Naive thymus-derived CD4-positive, alpha-beta T cell (primary cell): ENCODE data around the gene CISD3. TPM values are rescaled to one million over a fixed set of nuclear protein-coding genes. Genes with fewer than 3 reads are reported as not detected.
A peak's percentile ranks its signal among the peaks of the same experiment; 100 is the strongest.

ENCODE experiments used
- ATAC-seq: fragments of 150-1000 bp; cut with Tn5 transposase; 2 replicates; pipeline ENCODE4 v1.10.0; 2021; ENCODE audit warnings: mild to moderate bottlenecking, moderate library complexity
- CTCF ChIA-PET: fragments of 350-600 bp; sonication (Branson Sonifier 250); formaldehyde crosslinking; loops from one replicate; lab custom pipeline; 2021; ENCODE audit warnings: antibody characterized with exemption; lab: Charles Lee
- POLR2A ChIA-PET: fragments of 350-600 bp; sonication (Branson Sonifier 250); formaldehyde crosslinking; loops from one replicate; lab custom pipeline; 2021; ENCODE audit warnings: antibody characterized with exemption, inconsistent platforms; lab: Charles Lee
- DNase-seq, 9 donors: peaks; one replicate each; pipeline versions ENCODE4 v3.0.0 to v3.0.0-alpha.2; 2020 to 2022; ENCODE audit warnings: mixed read lengths in 1 of 9
- H3K27ac ChIP-seq: one replicate; pipeline ENCODE4 v1.7.0; 2013; ENCODE audit warnings: mild to moderate bottlenecking, low read depth, low read length, moderate library complexity
- H3K27me3 ChIP-seq, 2 donors: one replicate each; pipeline ENCODE4 v1.7.0; 2013; ENCODE audit warnings: low read length in 2 of 2, mild to moderate bottlenecking in 2 of 2, moderate library complexity in 2 of 2; ENCODE audit not compliant: control insufficient read depth in 2 of 2, insufficient read depth in 2 of 2
- H3K36me3 ChIP-seq, 3 experiments: 1 replicate in 2 of 3; 2 replicates in 1 of 3; pipeline ENCODE4 v1.7.0; 2013; ENCODE audit warnings: low read length in 3 of 3, mild to moderate bottlenecking in 3 of 3, moderate library complexity in 1 of 3; ENCODE audit not compliant: insufficient read depth in 3 of 3, control insufficient read depth in 2 of 3
- H3K4me1 ChIP-seq, 2 donors: one replicate each; pipeline ENCODE4 v1.7.0; 2013; ENCODE audit warnings: low read length in 2 of 2, mild to moderate bottlenecking in 2 of 2, moderate library complexity in 1 of 2; ENCODE audit not compliant: control insufficient read depth in 2 of 2, insufficient read depth in 2 of 2
- H3K4me3 ChIP-seq: 2 replicates; pipeline ENCODE4 v1.7.0; 2013; ENCODE audit warnings: mild to moderate bottlenecking, low read length
- H3K9me3 ChIP-seq, 3 experiments: 1 replicate in 2 of 3; 2 replicates in 1 of 3; pipeline ENCODE4 v1.7.0; 2013; ENCODE audit warnings: low read length in 3 of 3; ENCODE audit not compliant: control insufficient read depth in 2 of 3
- H3K27ac Mint-ChIP-seq, 9 donors: one replicate each; pipeline ENCODE4 v1.8.0; 2020 to 2022; ENCODE audit warnings: mixed read lengths in 9 of 9, mild to moderate bottlenecking in 8 of 9, moderate library complexity in 5 of 9, inconsistent platforms in 2 of 9
- H3K27me3 Mint-ChIP-seq, 5 donors: one replicate each; pipeline ENCODE4 v1.8.0; 2021 to 2022; ENCODE audit warnings: mixed read lengths in 5 of 5, mild to moderate bottlenecking in 1 of 5
- H3K36me3 Mint-ChIP-seq, 5 donors: one replicate each; pipeline ENCODE4 v1.8.0; 2020 to 2022; ENCODE audit warnings: mixed read lengths in 5 of 5, mild to moderate bottlenecking in 3 of 5, inconsistent platforms in 1 of 5
- H3K4me1 Mint-ChIP-seq, 7 donors: one replicate each; pipeline ENCODE4 v1.8.0; 2020 to 2022; ENCODE audit warnings: mixed read lengths in 7 of 7, mild to moderate bottlenecking in 3 of 7, inconsistent platforms in 1 of 7
- H3K4me3 Mint-ChIP-seq, 10 donors: one replicate each; pipeline ENCODE4 v1.8.0; 2020 to 2022; ENCODE audit warnings: mild to moderate bottlenecking in 10 of 10, mixed read lengths in 10 of 10, moderate library complexity in 6 of 10, inconsistent platforms in 2 of 10
- H3K9me3 Mint-ChIP-seq, 11 donors: one replicate each; pipeline ENCODE4 v1.8.0; 2020 to 2022; ENCODE audit warnings: mixed read lengths in 11 of 11, mild to moderate bottlenecking in 4 of 11, inconsistent platforms in 1 of 11, moderate library complexity in 1 of 11
- intact Hi-C, 2 donors: fragments of 100-400 bp; cut with micrococcal nuclease; formaldehyde crosslinking; loops; one replicate each; pipeline ENCODE4 v1.15.1; 2023
- polyA plus RNA-seq, 2 donors: library from polyadenylated mRNA; unstranded; fragments of 300-500 nt; fragmentation: Illumina TruSeq; gene quantifications; one replicate each; pipeline ENCODE4 v1.2.3, GENCODE V29; 2021
- total RNA-seq, 6 experiments: library from RNA in 5 of 6; stranded (reverse) in 5 of 6; gene quantifications; 1 replicate in 5 of 6; 2 replicates in 1 of 6; pipeline ENCODE4 v1.2.3 and lab custom pipeline; 2021 to 2026

Gene CISD3
- total and polyA plus RNA-seq, 7 experiments from 2014 or later = 8.0 to 39.6 (median 16.6) TPM

DNA sequence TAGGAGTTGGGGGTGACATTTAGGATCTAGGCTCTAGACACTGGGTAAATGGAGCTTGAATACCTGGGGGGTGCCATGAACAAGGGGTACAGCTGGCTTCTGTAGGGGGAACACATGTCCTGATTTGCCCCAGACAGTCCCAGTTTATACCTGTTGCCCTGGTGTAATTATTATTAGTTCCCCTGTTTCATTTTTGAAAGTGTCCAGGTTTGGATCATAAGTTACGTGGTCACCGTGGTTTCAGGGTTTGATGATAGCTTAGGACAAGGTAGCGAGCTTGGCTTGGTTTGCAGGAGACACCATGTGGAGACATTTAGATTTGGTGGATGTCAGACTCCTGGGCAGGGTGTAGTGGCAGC, 19.6 kb upstream of the CISD3 start:
- no peak overlapping the region for H3K4me3 Mint-ChIP-seq

DNA sequence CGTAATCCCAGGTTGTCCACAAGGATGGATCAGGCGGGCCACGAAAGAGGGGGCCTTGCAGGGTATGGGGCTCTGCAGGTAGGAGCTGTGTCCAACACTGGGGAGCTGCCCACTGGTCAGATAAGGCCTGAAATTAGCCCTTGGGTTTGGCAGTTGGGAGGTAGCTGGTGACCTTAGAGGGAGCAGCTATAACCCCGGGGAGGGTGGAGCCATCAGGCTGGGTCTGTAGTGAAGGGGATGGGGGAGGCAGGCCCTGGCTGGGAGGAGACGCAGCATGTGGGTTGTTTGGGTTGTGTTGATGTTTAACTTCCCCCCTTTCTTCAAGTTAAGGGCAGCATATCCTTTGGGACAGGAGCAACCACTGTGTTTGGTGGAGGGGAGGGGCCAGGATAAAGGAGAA, 19.2 kb upstream of the CISD3 start:
- intact Hi-C loops = no loop called here
- no peak overlapping the region for H3K4me3 Mint-ChIP-seq
- no peak overlapping the region for H3K27ac ChIP-seq

More for the DNA sequence above, 19.6 kb upstream of the CISD3 start:
- DNase-seq (no peak), ATAC-seq (no peak)
- Mint-ChIP-seq H3K36me3 (peaks cover 8 to 49% (median 12%) of the 10 kb centered on the region in 5 donors), H3K27me3 (no peaks in the 10 kb centered on the region), H3K27ac (peak overlapping the region in 7 of 9 donors; percentile 36 to 77 (median 61)), H3K9me3 (no peaks in the 10 kb centered on the region), H3K4me1 (peaks cover 41 to 62% (median 49%) of the 10 kb centered on the region in 7 donors)
- intact Hi-C loops = no loop called here
- Histone ChIP-seq H3K4me1 (peaks cover 15 to 22% of the 10 kb centered on the region in 2 donors), H3K4me3 (no peak overlapping the region), H3K27ac (peak overlapping the region; percentile 18), H3K27me3 (no peaks in the 10 kb centered on the region), H3K9me3 (no peaks in the 10 kb centered on the region), H3K36me3 (peaks cover 17 to 84% (median 28%) of the 10 kb centered on the region in 3 experiments)
- ChIA-PET CTCF (interaction anchor here (0.9 to 1.6 kb wide), 3 partner anchors 18 to 24 kb away, joined by 5 to 8 read pairs (median 6); partner anchors contain the start of gene CISD3), POLR2A (interaction anchor here (0.8 to 14.1 kb wide), 4 partner anchors 10 to 21 kb away, joined by 3 to 317 read pairs (median 8); partner anchors contain the start of gene CISD3)

DNA sequence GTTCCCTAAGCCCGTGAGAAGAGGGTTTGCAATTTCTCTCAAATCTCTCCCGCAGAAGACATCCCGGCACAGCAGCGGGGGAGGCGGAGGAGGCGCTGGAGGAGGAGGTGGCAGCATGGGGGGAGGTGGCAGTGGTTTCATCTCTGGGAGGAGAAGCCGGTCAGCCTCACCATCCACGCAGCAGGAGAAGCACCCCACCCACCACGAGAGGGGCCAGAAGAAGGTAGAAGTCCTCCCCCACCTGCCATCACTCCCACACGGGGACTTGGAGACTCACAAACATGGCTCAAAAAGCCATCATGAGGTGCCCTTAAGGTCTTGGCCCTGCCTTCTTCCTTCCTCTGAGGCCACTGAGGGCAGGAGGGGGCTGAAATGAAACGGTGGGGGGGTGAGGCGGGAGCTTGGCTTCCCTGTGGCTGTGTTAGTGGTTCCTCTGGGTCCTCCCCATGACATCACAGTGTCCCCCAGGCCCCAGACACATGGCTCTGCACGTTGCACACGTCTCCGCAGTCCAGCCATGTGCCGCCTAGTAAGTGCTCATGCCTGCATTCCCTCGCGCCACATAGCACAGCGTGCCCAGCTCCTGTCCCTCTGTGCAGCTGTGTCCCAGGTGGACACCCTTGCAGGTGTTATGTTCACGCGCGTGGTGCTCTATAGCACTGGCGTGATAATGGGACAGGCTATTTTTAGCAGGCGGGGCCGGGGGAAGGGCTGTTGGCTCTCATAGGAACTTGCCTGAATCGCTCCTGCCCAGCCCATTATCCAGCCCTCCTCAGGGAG, 18.2 kb upstream of the CISD3 start:
- no peak overlapping the region for H3K4me3 ChIP-seq
- no peaks in the 10 kb centered on the region for H3K27me3 ChIP-seq
- ChIA-PET POLR2A (interaction anchor here (0.8 to 14.1 kb wide), 3 partner anchors 10 to 19 kb away, joined by 3 to 317 read pairs (median 3); no protein-coding TSS in a partner anchor), CTCF (no interaction called here)
- Mint-ChIP-seq H3K27me3 (no peaks in the 10 kb centered on the region), H3K9me3 (no peaks in the 10 kb centered on the region), H3K4me3 (no peak overlapping the region), H3K36me3 (peaks cover 8 to 58% (median 15%) of the 10 kb centered on the region in 5 donors), H3K4me1 (peaks cover 42 to 62% (median 53%) of the 10 kb centered on the region in 7 donors), H3K27ac (peak overlapping the region in 4 of 9 donors; percentile 28 to 69 (median 46))
- intact Hi-C loops = no loop called here
- H3K36me3 ChIP-seq = peaks cover 29 to 98% (median 37%) of the 10 kb centered on the region in 3 experiments
- peaks cover 13 to 16% of the 10 kb centered on the region in 2 donors for H3K4me1 ChIP-seq
- H3K27ac ChIP-seq = no peak overlapping the region
- no peak for ATAC-seq
- no peak for DNase-seq
- no peaks in the 10 kb centered on the region for H3K9me3 ChIP-seq

More for the DNA sequence above, 19.2 kb upstream of the CISD3 start:
- Mint-ChIP-seq H3K27me3 (no peaks in the 10 kb centered on the region), H3K27ac (peak overlapping the region in 5 of 9 donors; percentile 28 to 77 (median 58)), H3K36me3 (peaks cover 8 to 53% (median 12%) of the 10 kb centered on the region in 5 donors), H3K4me1 (peaks cover 45 to 66% (median 49%) of the 10 kb centered on the region in 7 donors), H3K9me3 (no peaks in the 10 kb centered on the region)
- H3K36me3 ChIP-seq = peaks cover 19 to 88% (median 28%) of the 10 kb centered on the region in 3 experiments
- POLR2A ChIA-PET = interaction anchor here (0.8 to 14.1 kb wide), 3 partner anchors 11 to 20 kb away, joined by 3 to 317 read pairs (median 13); partner anchors contain the start of gene CISD3
- ATAC-seq = no peak
- no peak for DNase-seq
- CTCF ChIA-PET = interaction anchor here (0.9 to 1.6 kb wide), 3 partner anchors 18 to 24 kb away, joined by 5 to 8 read pairs (median 6); partner anchors contain the start of gene CISD3
- H3K27me3 ChIP-seq = no peaks in the 10 kb centered on the region
- no peak overlapping the region for H3K4me3 ChIP-seq
- H3K9me3 ChIP-seq = no peaks in the 10 kb centered on the region
- peaks cover 15 to 22% of the 10 kb centered on the region in 2 donors for H3K4me1 ChIP-seq

GRCh38 chr17:38712593-38712992, 17.5 kb upstream of the CISD3 start:
- H3K4me3 Mint-ChIP-seq = no peak overlapping the region
- H3K4me1 Mint-ChIP-seq = peaks cover 36 to 59% (median 48%) of the 10 kb centered on the region in 7 donors
- Histone ChIP-seq H3K36me3 (peaks cover 29 to 100% (median 43%) of the 10 kb centered on the region in 3 experiments), H3K27me3 (no peaks in the 10 kb centered on the region), H3K27ac (no peak overlapping the region), H3K4me3 (no peak overlapping the region), H3K4me1 (peaks cover 7 to 10% of the 10 kb centered on the region in 2 donors), H3K9me3 (no peaks in the 10 kb centered on the region)
- peaks cover 8 to 61% (median 16%) of the 10 kb centered on the region in 5 donors for H3K36me3 Mint-ChIP-seq
- no peaks in the 10 kb centered on the region for H3K9me3 Mint-ChIP-seq
- H3K27ac Mint-ChIP-seq = peak overlapping the region in 3 of 9 donors; percentile 41 to 69 (median 52)
- ChIA-PET CTCF (no interaction called here), POLR2A (interaction anchor here (0.5 to 14.1 kb wide), 5 partner anchors 9 to 1119 kb away, joined by 3 to 317 read pairs (median 3); no protein-coding TSS in a partner anchor)
- H3K27me3 Mint-ChIP-seq = no peaks in the 10 kb centered on the region
- no peak for DNase-seq
- intact Hi-C loops = no loop called here
- ATAC-seq = no peak

DNA sequence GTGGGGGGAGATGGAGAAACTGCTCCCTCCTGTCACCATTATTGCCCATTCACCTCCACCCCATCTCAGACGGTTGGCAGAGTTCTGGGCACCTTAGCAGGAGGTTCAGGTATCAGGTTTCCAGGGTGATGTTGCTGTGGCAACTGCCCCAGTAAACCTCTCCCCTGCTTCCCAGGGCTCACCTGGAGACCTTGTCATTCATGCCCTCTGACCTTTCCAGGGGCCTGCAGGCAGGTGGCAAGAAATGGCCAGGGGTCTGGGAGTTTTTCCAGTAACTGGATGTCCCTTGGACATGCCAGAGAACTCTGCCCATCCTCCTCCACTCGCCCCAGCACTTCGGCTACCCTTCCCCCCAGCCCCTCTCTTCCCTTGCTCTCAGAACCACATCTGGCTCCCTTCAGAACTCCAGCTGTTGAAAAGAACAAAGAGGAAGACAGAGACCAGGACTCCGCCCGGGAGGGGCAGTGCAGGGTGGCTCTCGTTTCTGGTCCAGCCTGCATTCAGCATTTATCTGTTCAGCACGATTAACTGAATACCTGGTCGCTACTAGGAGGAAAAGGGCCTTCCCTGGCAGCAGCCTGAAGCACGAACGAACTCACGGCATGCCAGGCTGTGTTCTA, 16.6 kb upstream of the CISD3 start:
- no peak for ATAC-seq
- Histone ChIP-seq H3K27me3 (no peaks in the 10 kb centered on the region), H3K4me1 (peaks cover 0 to 4% of the 10 kb centered on the region in 2 donors), H3K9me3 (no peaks in the 10 kb centered on the region), H3K27ac (no peak overlapping the region), H3K4me3 (no peak overlapping the region), H3K36me3 (peaks cover 32 to 100% (median 38%) of the 10 kb centered on the region in 3 experiments)
- peaks cover 8 to 62% (median 20%) of the 10 kb centered on the region in 5 donors for H3K36me3 Mint-ChIP-seq
- ChIA-PET POLR2A (interaction anchor here (14.1 to 15.9 kb wide), 2 partner anchors 6 to 8 kb away, joined by 317 read pairs; partner anchors contain the start of gene MLLT6), CTCF (interaction anchor here (2.6 kb wide), 1 partner anchor 14 kb away, joined by 9 read pairs; no protein-coding TSS in a partner anchor)
- H3K27ac Mint-ChIP-seq = peak overlapping the region in 7 of 9 donors; percentile 25 to 57 (median 48)
- H3K4me1 Mint-ChIP-seq = peaks cover 28 to 59% (median 43%) of the 10 kb centered on the region in 7 donors
- H3K27me3 Mint-ChIP-seq = no peaks in the 10 kb centered on the region
- H3K9me3 Mint-ChIP-seq = no peaks in the 10 kb centered on the region
- no peak overlapping the region for H3K4me3 Mint-ChIP-seq
- no peak for DNase-seq
- intact Hi-C loops = no loop called here
